ENCODE measurements around the gene NAALADL1. TPM values are rescaled to one million over a fixed set of nuclear protein-coding genes. Genes with fewer than 3 reads are reported as not detected.

NAALADL1 gene
- total and polyA plus RNA-seq, 9 of the 15 experiments (the other 6 are each of a cell fraction or from before 2014, with no cell fraction given), result 0.06 to 0.72 (median 0.22) TPM; not detected in 4

- TF ChIP-seq BCLAF1 (IDR thresholded peaks at IDR 0.05; ENCODE audit: borderline replicate concordance in 1 of 2, control insufficient read depth in 1 of 2, low read depth in 2 of 2, low read length in 1 of 2) (no peak), POLR2B (IDR thresholded peaks at IDR 0.05; ENCODE audit: low read depth, partially characterized antibody) (peak; percentile 73), FOXM1 (IDR thresholded peaks at IDR 0.05; ENCODE audit: low read depth) (peak; percentile 81), FOXM1 (CRISPR knock-in tag; IDR thresholded peaks at IDR 0.05; ENCODE audit: low read depth) (no peak; the same call in 1 of the 2 replicates), STAG1 (CRISPR knock-in tag; IDR thresholded peaks at IDR 0.05; ENCODE audit: borderline replicate concordance) (no peak), TFAP4 (CRISPR knock-in tag; IDR thresholded peaks at IDR 0.05; ENCODE audit: borderline replicate concordance) (peak; percentile 89; the same call in 1 of the 2 replicates), STAT6 (CRISPR knock-in tag; IDR thresholded peaks at IDR 0.05) (no peak), CREB5 (CRISPR knock-in tag; IDR thresholded peaks at IDR 0.05) (no peak), USF2 (CRISPR knock-in tag; IDR thresholded peaks at IDR 0.05) (no peak), NR2C2 (CRISPR knock-in tag; IDR thresholded peaks at IDR 0.05) (peak; percentile 39; the same call in 1 of the 2 replicates), NR2C2 (tag; IDR thresholded peaks at IDR 0.05) (peak; percentile 98), XRCC3 (IDR thresholded peaks at IDR 0.05) (no peak), NFRKB (IDR thresholded peaks at IDR 0.05; ENCODE audit: low read depth) (no peak), ZNF140 (CRISPR knock-in tag; IDR thresholded peaks at IDR 0.05) (no peak), POLR2AphosphoS5 (IDR thresholded peaks at IDR 0.05; ENCODE audit: control insufficient read depth, insufficient read depth, low read depth, low read length) (peak; percentile 47; the same call in 1 of the 2 replicates), TCF7L2 (IDR thresholded peaks at IDR 0.05; ENCODE audit: low read depth, low read length) (no peak)
Observed at GRCh38 chr11:65040847-65041622, 17.3 kb downstream of the NAALADL1 start, which contains the start of gene SAC3D1 (continued).

All from K562 (cell line).